ENCODE measurements around the gene PBX3.

Gene PBX3

GRCh38 chr9:125747053-125747764 is at the start of gene PBX3:
Gene PBX3 (plus strand): TSS chr9:125747373.
- peak; percentile 71 for DNase-seq

- DNase-seq: no peak
Observed at GRCh38 chr9:125699870-125700269, 47.3 kb upstream of the PBX3 start.

- DNase-seq: no peak
Observed at GRCh38 chr9:125700791-125701190, 46.4 kb upstream of the PBX3 start.

- no peak for DNase-seq
Observed at GRCh38 chr9:125701351-125701750, 45.8 kb upstream of the PBX3 start.

- DNase-seq: no peak
Observed at GRCh38 chr9:125703662-125704061, 43.5 kb upstream of the PBX3 start.

- no peak for DNase-seq
Observed at GRCh38 chr9:125705893-125706292, 41.3 kb upstream of the PBX3 start.

GRCh38 chr9:125706651-125707471 is 40.3 kb upstream of the PBX3 start, which contains the start of gene MAPKAP1:
Gene MAPKAP1 (minus strand): TSS chr9:125707208. CDS start chr9:125672574, 34,634 bp downstream.
- peak; percentile 93 for DNase-seq

- DNase-seq: no peak
Observed at GRCh38 chr9:125707472-125707804, 39.7 kb upstream of the PBX3 start.

GRCh38 chr9:125726456-125727132 is 20.6 kb upstream of the PBX3 start:
- no peak for DNase-seq

- DNase-seq: no peak
Observed at GRCh38 chr9:125730168-125730567, 17.0 kb upstream of the PBX3 start.

- DNase-seq: no peak
Observed at GRCh38 chr9:125732562-125732961, 14.6 kb upstream of the PBX3 start.

GRCh38 chr9:125739436-125739835 is 7.7 kb upstream of the PBX3 start:
- no peak for DNase-seq

GRCh38 chr9:125742657-125743056 is 4.5 kb upstream of the PBX3 start:
- DNase-seq: no peak

- DNase-seq: no peak
Observed at GRCh38 chr9:125743682-125744428, 3.3 kb upstream of the PBX3 start.

GRCh38 chr9:125744616-125745015 is 2.6 kb upstream of the PBX3 start:
- no peak for DNase-seq

- DNase-seq: no peak
Observed at GRCh38 chr9:125745018-125745417, 2.2 kb upstream of the PBX3 start.

- DNase-seq: no peak
Observed at GRCh38 chr9:125745682-125746016, 1.5 kb upstream of the PBX3 start.

GRCh38 chr9:125746017-125746773 is 978 bp upstream of the PBX3 start:
- DNase-seq: peak; percentile 95

- no peak for DNase-seq
Observed at GRCh38 chr9:125746774-125747052, 460 bp upstream of the PBX3 start.

- DNase-seq: peak; percentile 27
Observed at GRCh38 chr9:125747765-125748445, 732 bp downstream of the PBX3 start.

- DNase-seq: peak; percentile 8
Observed at GRCh38 chr9:125748446-125749099, 1.4 kb downstream of the PBX3 start.

Data from CD4-positive, alpha-beta T cell treated with Interleukin-12 subunit alpha and Interleukin-12 subunit beta, for 1 hour (primary cell).